ENCODE data around the gene SMIM43.

The SMIM43 gene

GRCh38 chr4:121711263-121712000, 53.5 kb downstream of the SMIM43 start:
- Histone ChIP-seq H3K4me3 (ENCODE audit: severe bottlenecking) (no peak overlapping the region), H3K36me3 (ENCODE audit: low read depth) (no peaks in the 10 kb centered on the region), H3K4me1 (ENCODE audit: insufficient read depth, poor library complexity, severe bottlenecking) (peaks cover 17% of the 10 kb centered on the region), H3K27ac (ENCODE audit: poor library complexity, severe bottlenecking) (peak overlapping the region; percentile 80), H3K9me3 (ENCODE audit: severe bottlenecking) (no peaks in the 10 kb centered on the region), H3K27me3 (ENCODE audit: insufficient read depth, poor library complexity, severe bottlenecking) (no peaks in the 10 kb centered on the region)
- ATAC-seq (ENCODE audit: low read depth) (peak; percentile 100), DNase-seq (ENCODE audit: low spot score) (peak; percentile 96)
- TF ChIP-seq CTCF (IDR thresholded peaks at IDR 0.05; ENCODE audit: poor library complexity, severe bottlenecking): no peak

- H3K27ac ChIP-seq (ENCODE audit: poor library complexity, severe bottlenecking): peak overlapping the region; percentile 80
- ATAC-seq (ENCODE audit: low read depth) (no peak), DNase-seq (ENCODE audit: low spot score) (no peak)
- no peaks in the 10 kb centered on the region for H3K27me3 ChIP-seq (ENCODE audit: insufficient read depth, poor library complexity, severe bottlenecking)
- peaks cover 17% of the 10 kb centered on the region for H3K4me1 ChIP-seq (ENCODE audit: insufficient read depth, poor library complexity, severe bottlenecking)
- H3K4me3 ChIP-seq (ENCODE audit: severe bottlenecking): no peak overlapping the region
- no peaks in the 10 kb centered on the region for H3K36me3 ChIP-seq (ENCODE audit: low read depth)
- TF ChIP-seq CTCF (IDR thresholded peaks at IDR 0.05; ENCODE audit: poor library complexity, severe bottlenecking): no peak
- no peaks in the 10 kb centered on the region for H3K9me3 ChIP-seq (ENCODE audit: severe bottlenecking)
These were observed 55.1 kb downstream of the SMIM43 start for GRCh38 chr4:121709766-121710405.

All from RWPE2 (cell line).